SK-N-MC (cell line): Measurements from ENCODE around the gene UBE4A.

Source experiments
- EZH2 ChIP-seq: fragments of 200-600 bp; sonication (generic); IDR thresholded peaks from one replicate; pipeline ENCODE4 v1.6.1; 2017; ENCODE audit warnings: antibody characterized with exemption
- FOXP2 ChIP-seq: optimal IDR thresholded peaks from 2 replicates; pipeline ENCODE3; 2011; ENCODE audit warnings: mild to moderate bottlenecking, moderate library complexity; ENCODE audit not compliant: insufficient read depth; ENCODE audit errors: extremely low read length, control extremely low read depth
- POLR2AphosphoS5 ChIP-seq: IDR thresholded peaks from 2 replicates; pipeline ENCODE4 v1.6.1; 2012; ENCODE audit warnings: mild to moderate bottlenecking, low read depth, low read length, borderline replicate concordance

GRCh38 chr11:118406599-118407166 lies 47.3 kb downstream of the UBE4A start:
- TF ChIP-seq POLR2AphosphoS5 = no peak
- TF ChIP-seq EZH2 = no peak
- no peak for TF ChIP-seq FOXP2
